Inflammatory macrophage treated with lipopolysaccharide for 1 hour (primary cell): ENCODE measurements around the gene NAALADL2.

Source experiments
- DNase-seq, 2 donors: peaks; one replicate each; pipeline ENCODE4 v3.0.0-alpha.2; 2020 to 2022

The NAALADL2 gene

DNA sequence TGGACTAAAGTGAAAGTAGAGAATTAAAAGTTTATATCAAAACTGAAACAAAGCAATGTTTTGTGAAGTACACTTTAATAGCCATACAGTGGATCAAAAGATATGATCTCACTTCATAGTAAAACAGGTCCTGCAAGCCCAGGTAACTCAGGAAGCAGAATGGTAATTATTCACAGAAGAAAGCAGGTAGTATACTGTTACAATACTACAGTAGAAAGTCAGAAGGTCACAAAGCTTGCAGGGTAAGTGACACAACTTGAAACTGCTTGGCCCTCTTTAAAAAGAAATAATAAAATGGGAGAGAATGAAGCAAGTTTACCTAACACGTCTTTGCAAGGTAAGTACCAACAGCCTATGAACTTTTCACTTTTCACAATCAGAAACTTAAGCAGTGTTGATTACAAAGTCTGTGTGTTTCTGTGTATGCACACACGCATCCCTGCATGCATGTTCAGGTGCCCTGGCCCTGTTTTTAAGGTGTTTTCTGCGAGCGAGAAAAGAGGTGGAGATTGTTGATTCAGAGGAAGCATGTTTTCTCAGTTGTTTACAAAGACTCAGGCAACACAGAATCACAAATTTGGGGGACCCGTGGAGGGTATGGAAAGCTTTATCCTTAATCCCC, at the start of gene NAALADL2:
Gene NAALADL2, plus strand, starts transcription at position 221 of the 622 bp plus-strand sequence.
- no peak for DNase-seq

DNA sequence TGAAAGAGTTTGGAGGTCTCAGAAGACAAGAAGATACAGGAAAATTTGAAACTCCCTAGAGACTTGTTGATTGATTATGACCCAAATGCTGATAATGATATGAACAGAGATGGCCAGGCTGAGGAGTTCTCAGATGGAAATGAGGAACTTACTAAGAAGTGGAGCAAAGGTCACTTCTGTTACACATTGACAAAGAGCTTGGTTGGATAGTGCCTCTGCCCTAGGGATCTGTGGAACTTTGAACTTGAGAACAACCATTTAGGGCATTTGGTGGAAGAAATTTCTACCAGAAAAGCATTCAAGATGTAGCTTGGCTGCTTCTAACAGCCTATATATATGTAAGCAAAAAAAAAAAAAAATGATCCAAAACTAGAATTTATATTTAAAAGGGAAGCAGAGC, 48.9 kb upstream of the NAALADL2 start:
- DNase-seq, result no peak

DNA sequence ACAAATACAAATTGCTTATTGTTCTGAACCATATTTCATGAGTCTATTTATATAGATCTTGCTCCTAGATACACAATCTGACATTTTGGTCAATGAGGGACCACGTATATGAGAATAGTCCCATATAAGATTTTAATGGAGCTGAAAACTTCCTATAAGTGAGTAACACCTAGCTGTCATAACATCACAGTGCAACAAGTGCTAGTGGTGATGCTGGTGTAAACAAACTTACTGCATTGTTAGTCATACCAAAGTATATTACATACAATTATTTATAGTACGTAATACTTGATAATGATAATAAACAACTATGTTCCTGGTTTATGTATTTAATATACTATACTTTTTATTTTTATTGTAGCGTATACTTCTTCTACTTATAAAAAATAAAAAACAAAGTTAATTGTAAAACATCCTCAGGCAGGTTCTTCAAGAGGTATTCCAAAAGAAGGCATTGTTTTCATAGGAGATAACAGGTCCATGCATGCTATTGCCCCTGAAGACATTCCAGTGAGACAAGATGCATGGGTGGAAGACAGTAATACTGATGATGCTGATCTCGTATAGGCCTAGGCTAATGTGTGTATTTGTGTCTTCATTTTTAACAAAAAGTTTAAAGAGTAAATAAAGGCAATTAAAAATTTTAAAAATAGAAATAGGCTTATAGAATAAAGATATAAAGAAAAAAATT, 46.8 kb upstream of the NAALADL2 start:
- DNase-seq, result no peak

DNA sequence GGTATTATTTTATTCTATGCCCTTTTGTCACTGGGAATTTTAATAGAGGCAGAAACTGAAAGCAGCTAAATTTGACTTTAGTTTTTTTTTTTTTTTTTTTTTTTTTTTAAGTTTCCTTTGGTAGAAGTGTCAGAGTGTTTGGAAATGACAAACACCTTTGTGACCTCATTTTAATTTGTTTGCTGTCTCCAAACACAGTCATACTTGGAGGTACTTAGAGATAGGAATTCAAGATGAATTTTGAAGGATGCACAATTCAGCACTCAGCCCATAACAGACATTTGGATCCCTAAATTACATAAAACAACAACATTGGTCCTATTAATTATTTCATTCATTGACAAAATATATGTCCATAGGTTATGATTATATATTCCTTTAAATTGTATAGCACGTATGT, 43.4 kb upstream of the NAALADL2 start:
- DNase-seq, result no peak

DNA sequence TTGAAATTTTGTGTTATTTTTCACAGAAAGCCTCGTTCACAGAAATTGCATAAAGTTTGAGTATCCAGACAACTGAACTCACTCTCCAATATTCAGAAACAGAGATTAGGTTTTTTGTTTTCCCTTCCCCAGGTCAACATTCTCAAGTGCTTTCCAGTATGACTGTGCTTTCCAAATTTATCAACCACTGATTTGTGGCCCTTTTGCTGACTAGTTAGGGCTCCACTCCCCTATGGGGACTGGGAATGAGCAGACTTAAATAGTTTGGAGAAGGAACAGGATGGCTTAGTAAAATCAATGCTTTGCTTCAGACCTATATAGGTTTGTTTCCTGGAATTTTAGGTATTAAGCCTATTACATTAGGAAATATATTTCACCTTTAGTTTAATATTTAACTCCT, 38.2 kb upstream of the NAALADL2 start:
- no peak for DNase-seq

DNA sequence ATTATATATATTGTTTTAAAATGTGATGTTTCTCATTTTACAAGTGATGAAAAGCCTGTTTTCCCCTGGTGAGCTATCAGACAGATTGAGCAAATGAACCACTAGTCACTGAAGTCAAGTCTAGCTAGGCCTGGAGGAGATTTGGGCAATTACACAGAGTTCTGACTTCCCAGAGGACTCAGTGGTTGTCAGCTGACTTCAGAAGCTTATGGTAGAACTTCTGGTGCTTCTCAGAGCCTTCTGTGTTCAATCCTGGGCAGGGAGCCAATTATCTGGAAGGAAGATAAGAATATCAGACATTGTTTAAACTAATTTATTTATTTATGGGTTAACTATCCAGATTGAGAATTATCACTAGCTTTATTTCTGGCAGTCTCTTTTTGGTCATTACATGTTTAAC, 37.7 kb upstream of the NAALADL2 start:
- DNase-seq, result no peak

DNA sequence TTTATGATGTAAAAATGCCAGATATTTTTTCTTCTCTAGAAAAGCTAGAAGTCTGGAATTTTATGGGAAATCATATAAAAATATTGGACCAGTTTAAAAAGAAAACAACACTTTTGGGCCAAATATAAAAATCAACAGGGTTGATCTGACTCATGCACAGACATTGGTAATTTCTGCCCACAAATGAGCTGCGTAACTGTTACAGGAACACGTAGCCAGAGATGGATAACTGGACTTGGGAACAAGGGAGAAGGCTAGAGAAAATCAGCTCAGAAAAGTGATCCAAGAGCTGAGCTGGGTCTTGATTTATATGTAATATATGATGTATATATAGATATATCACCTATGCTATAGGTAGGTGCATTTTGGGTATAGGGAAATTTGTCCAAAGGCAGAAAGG, 36.8 kb upstream of the NAALADL2 start:
- DNase-seq, result no peak

DNA sequence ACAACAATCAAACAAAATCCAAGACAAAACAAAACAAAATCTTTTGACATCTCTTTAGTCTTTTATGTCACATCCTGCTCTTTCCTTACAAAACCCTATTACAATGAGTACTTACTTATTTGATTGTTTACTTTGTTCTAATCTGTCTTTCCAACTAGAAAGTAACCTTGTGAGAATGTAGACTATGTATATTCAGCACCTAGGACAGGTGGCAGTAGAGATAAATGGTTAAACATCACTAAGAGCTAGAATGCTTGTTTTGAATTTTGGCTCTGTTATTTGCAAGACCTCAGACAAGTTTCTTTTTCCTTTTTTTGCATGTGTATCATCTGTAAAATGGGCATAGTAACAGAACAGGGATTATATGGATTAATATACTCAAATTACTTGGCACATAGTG, 33.1 kb upstream of the NAALADL2 start:
- no peak for DNase-seq

DNA sequence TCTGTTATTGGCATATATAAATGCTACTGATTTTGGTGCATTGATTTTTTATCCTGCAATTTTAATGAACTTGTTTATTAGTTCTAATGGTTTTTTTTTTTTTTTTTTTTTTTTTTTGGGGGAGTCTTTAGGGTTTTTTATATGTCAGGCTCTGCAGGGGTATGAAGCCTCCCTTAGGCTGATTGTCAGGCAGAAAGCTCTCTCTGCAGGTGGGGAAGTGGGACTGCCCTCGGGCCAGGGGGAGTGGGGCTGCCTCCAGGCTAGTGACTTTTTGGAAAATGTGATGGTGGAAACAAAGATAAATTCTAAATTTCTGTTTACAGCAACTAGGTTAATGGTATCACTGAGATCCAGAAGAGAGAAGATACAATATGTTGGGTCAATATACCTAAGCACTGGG, 14.4 kb upstream of the NAALADL2 start:
- no peak for DNase-seq

DNA sequence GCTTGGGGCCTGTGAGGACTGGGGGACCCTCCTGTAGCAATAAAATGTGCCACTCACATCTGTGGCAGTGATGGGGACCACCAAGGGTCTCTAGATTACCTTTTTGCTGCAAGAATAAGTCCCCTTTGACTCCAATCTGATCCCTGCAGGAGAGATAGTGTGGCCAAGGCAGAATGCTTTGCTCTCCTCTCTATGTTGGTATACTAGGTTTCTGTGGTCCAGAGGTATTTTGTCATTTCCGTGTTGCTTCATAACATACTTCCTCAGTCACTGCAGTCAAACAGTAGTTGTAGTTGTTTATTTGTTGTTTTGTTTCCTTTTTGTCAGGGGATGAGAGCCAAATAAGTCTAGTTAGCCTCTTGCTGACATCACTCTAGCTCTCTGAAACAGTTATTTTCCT, 13.1 kb upstream of the NAALADL2 start:
- no peak for DNase-seq

DNA sequence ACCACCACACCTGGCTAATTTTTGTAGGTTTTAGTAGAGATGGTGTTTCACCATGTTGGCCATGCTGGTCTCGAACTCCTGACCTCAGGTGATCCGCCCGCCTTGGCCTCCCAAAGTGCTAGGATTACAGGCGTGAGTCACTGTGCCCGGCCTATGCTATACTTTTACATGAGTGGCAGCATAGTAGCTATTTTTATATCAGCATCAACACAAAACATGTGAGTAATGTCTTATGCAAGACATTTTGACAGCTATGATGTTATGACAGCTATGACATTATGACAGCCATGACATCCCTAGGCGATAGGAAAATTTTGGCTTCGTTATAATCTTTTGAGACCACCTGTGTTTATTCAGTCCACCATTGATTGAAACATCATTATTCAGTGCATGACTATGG, 4.1 kb upstream of the NAALADL2 start:
- no peak for DNase-seq

DNA sequence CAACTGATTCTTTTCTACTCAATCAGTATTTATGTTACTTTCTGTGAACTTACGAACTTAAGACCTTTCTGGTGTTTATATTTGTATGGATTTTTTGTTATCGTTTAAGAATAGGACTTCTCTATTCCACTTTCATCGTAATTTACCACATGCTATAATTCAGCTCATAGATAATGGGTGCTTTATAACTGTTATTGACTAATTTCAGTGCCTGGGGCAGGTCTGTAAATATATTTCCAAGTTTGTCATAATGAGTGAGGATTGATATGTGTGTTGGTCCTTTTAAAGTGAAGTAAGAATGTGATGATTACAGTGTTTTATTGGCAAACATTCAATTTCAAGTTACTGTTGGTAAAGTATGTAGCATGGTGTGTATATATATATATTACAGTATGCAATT, 1.8 kb upstream of the NAALADL2 start:
- DNase-seq, result no peak

DNA sequence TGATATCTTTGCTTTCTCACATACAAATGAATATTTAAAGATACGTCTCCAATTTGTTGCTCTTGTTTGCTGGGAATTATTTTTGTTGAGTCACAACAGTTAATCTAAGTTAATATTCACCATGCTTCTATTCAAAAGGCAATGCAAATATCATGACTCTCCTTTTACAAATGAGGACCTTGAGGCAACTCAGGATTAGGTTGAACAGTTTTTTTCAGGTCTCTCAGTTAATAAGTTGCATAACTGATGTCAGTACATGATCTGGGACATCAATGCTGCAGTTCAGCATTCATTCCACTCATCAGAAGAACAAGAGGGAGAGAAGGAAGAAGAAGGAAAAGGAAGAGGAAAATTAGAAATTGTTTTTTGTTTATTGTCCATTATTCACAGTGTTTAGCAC, 781 bp upstream of the NAALADL2 start:
- DNase-seq, result no peak

DNA sequence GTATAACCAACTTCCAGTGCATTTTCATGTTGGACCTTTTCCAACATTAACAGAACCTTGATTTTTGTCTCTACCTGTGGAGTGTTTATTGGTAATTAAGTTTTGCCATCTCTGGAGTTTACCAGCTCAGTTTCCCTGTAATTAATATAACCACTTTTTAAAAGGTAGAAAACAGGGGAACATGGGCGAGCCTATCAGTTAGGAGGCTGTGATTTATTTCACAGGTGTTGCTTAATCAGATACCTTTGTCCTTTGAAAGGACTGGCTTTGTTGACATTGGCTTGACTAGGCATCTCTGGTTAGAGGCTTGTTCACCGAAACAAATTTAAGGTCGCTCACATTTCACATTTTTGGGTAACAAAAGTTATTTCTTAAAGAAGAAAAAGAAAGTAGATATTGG, 622 bp downstream of the NAALADL2 start:
- DNase-seq, result no peak

DNA sequence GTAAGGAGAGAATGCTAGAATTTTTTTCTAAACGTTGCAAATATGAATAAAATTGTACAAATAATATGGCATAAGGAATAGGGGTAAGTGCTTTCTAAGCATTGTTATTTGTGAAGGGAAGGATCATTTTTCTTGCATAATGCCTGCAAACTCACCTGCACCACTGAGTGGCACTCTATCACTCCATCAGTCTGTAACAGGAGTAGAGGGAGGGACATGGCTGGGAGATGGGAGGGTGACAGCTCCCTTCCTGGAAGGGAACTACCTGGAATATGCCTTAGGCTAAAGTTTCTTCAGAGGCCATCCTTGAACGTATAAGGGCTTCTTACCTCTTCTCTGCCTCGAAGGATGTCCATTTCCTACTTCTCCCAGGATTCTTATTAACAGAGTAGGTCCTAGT, 3.0 kb downstream of the NAALADL2 start:
- no peak for DNase-seq

DNA sequence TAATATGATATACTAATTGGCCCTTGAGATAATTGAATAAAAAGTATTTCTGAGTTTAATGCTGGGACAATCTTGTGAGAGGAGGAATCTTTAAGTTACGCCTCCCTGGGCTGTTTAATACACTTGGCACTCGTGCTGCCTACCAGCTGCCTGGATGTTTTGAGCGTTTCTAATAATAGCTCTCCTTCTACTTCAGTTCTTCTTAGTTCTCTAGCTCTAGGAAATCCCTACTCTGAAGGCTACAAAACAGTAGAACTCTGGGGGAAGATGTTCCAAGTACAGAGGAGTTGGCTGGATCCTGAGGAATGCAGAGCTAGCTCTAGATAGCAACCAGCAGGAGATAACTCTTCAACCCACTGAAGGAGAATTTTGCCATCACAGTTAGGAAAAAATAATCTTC, 3.5 kb downstream of the NAALADL2 start:
- no peak for DNase-seq

DNA sequence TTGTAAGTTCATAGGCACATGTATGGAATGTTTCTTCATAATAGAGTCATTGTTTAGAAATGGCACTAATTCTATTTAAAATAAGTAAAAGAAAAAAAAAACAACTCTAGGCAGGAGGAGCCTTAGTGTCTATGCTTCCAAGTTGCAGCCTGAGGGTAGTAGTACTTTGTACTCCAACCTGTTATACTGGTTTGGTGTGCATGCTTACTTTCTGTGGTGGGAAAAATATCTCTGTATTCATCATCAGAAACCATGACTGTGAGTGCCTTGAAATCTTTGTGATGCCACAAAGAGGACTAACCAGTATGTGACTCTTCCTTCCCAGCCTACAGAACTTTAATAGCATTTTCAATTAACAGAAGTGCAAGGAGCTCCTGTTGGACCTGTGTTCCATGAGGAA, 4.4 kb downstream of the NAALADL2 start:
- DNase-seq, result no peak

DNA sequence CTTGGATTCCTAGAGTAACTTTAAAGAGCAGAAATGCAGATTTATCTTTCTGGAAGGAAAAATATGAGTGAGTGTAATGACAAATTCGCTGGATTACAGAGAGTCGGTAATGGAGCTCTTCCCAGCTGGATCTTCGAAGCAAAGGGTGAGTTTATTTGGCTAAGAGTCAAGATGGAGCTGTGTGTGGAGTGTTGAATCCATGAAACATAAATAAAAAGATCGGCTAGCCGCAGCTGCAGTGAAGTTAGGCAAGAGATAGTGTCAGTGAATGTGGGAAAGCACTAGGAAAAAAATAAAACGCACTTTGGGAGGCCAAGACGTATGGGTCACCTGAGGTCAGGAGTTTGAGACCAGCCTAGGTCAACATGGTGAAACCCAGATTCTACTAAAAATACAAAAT, 10.3 kb downstream of the NAALADL2 start:
- no peak for DNase-seq

DNA sequence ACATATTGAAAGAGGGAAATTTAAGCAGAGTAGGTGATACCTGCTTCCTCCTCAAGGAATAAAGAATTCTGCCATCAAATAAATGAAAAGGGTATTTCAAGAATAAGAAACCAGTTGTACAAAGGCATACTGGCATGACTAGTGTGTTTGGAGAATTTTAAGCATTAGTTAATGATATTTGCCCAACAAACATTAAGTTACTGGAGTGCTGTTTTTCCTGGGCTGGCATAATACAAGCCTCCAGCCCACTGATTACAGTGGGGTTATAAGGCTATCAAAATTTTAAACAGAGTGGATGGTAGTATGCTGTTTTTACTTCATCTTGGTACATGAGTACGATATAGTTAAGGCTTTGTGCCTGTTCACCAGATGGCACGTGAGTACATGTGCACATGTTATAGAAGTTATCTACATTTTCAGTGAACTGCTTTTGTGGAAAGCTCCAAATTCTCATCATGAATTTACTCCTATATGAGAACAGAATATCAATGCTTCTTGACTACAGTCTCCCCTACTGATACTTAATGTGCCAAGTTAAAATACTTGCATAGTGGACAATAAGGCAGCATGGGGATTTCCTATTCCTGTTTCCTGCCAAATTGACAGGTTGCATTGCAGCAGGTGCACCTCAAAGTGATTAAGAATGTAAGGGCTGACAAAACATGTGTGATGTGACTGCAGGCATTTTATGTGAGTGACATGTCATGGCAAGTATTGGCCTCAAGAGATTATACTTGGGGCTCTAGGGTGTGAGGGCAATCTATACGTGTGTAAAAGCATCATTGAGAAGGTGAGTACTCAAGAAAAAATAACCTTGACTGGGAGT, 14.9 kb downstream of the NAALADL2 start:
- DNase-seq, result no peak

DNA sequence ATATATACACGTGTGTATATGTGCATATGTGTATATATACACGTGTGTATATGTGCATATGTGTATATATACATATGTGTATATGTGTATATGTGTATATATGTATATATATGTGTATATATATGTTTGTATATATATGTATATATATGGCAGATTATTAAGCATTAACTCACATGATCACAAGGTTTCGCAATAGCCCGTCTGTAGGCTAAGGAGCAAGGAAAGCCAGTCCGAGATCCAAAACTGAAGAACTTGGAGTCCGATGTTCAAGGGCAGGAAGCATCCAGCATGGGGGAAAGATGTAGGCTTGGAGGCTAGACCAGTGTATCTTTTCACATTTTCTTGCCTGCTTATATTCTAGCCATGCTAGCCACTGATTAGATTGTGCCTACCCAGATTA, 23.7 kb downstream of the NAALADL2 start:
- DNase-seq, result no peak

DNA sequence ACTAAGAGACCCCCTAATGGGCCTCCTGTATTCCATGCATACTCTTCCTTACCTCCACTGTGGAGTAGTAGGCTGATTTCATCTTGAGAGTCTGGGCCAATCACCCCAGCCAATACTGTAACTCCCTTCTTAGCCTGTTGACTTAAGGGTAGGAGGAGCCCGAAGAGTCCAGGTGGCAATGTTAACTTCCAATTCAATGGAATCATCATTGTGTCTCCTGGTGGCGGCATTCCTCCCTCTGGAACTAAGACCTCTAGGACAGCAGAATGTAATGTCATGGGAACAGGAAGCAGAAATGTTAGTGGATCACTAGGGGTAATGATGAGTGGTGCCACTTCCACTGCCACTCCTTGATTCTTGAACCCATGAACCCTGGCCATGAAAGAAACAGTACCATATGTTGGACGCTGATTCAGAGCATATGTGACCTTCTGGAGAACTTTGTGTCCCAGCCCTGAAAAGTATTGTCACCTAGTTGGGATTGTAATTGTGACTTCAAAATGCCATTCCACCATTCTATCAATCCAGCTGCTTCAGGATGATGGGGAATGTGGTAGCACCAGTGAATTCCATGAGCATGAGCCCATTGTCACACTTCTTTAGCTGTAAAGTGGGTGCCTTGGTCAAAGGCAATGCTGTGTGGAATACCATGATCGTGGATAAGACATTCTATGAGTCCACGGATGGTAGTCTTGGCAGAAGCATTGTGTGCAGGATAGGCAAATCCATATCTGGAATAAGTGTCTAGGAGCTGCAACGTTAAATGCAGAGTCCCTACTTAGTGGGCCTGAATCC, 24.9 kb downstream of the NAALADL2 start:
- no peak for DNase-seq

DNA sequence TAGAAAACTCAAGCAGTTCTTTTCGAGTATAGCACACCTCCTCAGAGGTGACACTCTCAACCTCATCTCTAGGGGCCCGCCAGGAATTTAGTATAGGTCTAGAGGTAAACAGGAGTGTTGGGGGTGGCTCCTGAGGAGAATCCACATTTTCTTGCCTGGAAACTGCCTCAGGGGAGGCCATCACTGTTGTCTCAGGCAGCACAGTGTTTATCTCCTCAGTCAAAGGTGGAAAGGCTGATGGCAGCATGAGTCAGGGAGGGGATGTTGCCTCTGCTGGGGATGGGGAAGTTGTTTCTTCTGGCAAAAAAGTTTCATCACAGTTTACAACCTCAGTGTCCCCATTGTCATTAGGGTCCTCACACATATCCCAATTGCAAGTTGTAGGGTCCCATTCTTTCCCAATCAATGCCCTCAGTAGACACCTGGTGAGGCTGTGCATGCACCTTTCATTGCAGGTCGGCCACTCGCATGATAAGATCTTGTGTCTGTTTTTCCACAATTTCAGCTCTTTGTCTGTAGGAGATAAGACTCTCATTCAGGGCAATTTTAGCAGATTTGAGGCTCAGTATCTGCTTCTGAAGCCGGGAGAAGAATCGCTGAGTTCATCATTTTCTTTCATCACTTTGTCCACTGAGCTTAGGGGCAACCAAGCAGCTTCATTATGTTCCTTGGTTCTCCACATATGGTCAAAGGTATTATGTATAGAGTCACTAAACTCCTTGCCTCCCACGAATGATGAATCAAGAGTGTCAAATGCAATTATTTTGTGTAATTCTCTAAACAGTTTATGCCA, 25.8 kb downstream of the NAALADL2 start:
- DNase-seq, result no peak
